IMR-90 (cell line): ENCODE results near the gene KDM8. TPM values are rescaled to one million over a fixed set of nuclear protein-coding genes. Genes with fewer than 3 reads are reported as not detected.

ENCODE experiments used
- ATAC-seq: fragments of 200-7000 bp; cut with Tn5 transposase; 2 replicates; pipeline ENCODE4 v1.9.1; 2020; ENCODE audit warnings: low read depth, mild to moderate bottlenecking, moderate library complexity
- BruUV-seq: library from RNA; stranded (reverse); fragments of 400-500 nt; replicated peaks from 2 replicates; lab custom pipeline; 2021; lab: Mats Ljungman, UMichigan
- CTCF ChIA-PET: fragments of 300-600 bp; formaldehyde crosslinking; extraction: SDS; loops from one replicate; lab custom pipeline; 2021; ENCODE audit warnings: antibody characterized with exemption; lab: Yijun Ruan, JAX
- POLR2A ChIA-PET: fragments of 300-600 bp; sonication (Branson Sonifier 250); formaldehyde crosslinking; loops from one replicate; lab custom pipeline; 2022; ENCODE audit warnings: antibody characterized with exemption; ENCODE audit not compliant: unreplicated experiment; lab: Charles Lee
- DNase-seq: peaks from one replicate; pipeline ENCODE4 v3.0.0; 2013
- H2AFZ ChIP-seq: replicated peaks from 2 replicates; pipeline ENCODE3; 2013; ENCODE audit warnings: low read length, mild to moderate bottlenecking; ENCODE audit not compliant: poor library complexity
- H2AK5ac ChIP-seq: 2 replicates; pipeline ENCODE4 v1.6.1; 2013; ENCODE audit warnings: low read depth, low read length, inconsistent platforms
- H2AK9ac ChIP-seq: replicated peaks from 2 replicates; pipeline ENCODE3; 2013; ENCODE audit warnings: mild to moderate bottlenecking, low read depth, low read length, moderate library complexity; ENCODE audit not compliant: poor library complexity
- H2BK120ac ChIP-seq: 2 replicates; pipeline ENCODE4 v1.6.1; 2013; ENCODE audit warnings: low read depth, low read length, inconsistent platforms
- H2BK15ac ChIP-seq: 3 replicates; pipeline ENCODE4 v1.6.1; 2013; ENCODE audit warnings: low read depth, low read length, inconsistent platforms
- H2BK20ac ChIP-seq: 2 replicates; pipeline ENCODE4 v1.6.1; 2013; ENCODE audit warnings: low read depth, mild to moderate bottlenecking, inconsistent platforms, low read length, moderate library complexity
- H2BK5ac ChIP-seq: 2 replicates; pipeline ENCODE4 v1.6.1; 2013; ENCODE audit warnings: mild to moderate bottlenecking, low read depth, low read length, inconsistent platforms; ENCODE audit not compliant: poor library complexity, severe bottlenecking
- H3K14ac ChIP-seq: replicated peaks from 2 replicates; pipeline ENCODE4 v1.6.1; 2013; ENCODE audit warnings: low read depth, low read length, inconsistent platforms
- H3K18ac ChIP-seq: 2 replicates; pipeline ENCODE4 v1.6.1; 2013; ENCODE audit warnings: low read depth, low read length, control low read depth
- H3K23ac ChIP-seq: 2 replicates; pipeline ENCODE4 v1.6.1; 2013; ENCODE audit warnings: low read depth, low read length, inconsistent platforms
- H3K27ac ChIP-seq: 2 replicates; pipeline ENCODE4 v1.5.1; 2013; ENCODE audit warnings: mild to moderate bottlenecking, control low read depth, low read length; ENCODE audit not compliant: insufficient read depth
- H3K27me3 ChIP-seq: 2 replicates; pipeline ENCODE4 v1.6.1; 2013; ENCODE audit warnings: low read length; ENCODE audit not compliant: control insufficient read depth, insufficient read depth
- H3K36me3 ChIP-seq: 2 replicates; pipeline ENCODE4 v1.6.1; 2013; ENCODE audit warnings: low read length, mixed read lengths; ENCODE audit not compliant: control insufficient read depth, insufficient read depth
- H3K4ac ChIP-seq: 2 replicates; pipeline ENCODE4 v1.6.1; 2013; ENCODE audit warnings: low read depth, low read length, inconsistent platforms
- H3K4me1 ChIP-seq: 2 replicates; pipeline ENCODE4 v1.6.1; 2013; ENCODE audit warnings: low read length, mixed read lengths; ENCODE audit not compliant: control insufficient read depth, insufficient read depth
- H3K4me2 ChIP-seq: 2 replicates; pipeline ENCODE4 v1.6.1; 2013; ENCODE audit warnings: low read depth, mild to moderate bottlenecking, control low read depth, low read length, moderate library complexity
- H3K4me3 ChIP-seq: 2 replicates; pipeline ENCODE4 v1.5.1; 2013; ENCODE audit warnings: low read depth, mild to moderate bottlenecking, control low read depth, low read length, moderate library complexity; ENCODE audit not compliant: insufficient read depth
- H3K56ac ChIP-seq: 2 replicates; pipeline ENCODE4 v1.6.1; 2013; ENCODE audit warnings: low read length, inconsistent platforms; ENCODE audit not compliant: insufficient read depth; ENCODE audit errors: extremely low read depth
- H3K79me1 ChIP-seq, 2 experiments: 2 replicates each; pipeline ENCODE4 v1.6.1; 2013; ENCODE audit warnings: low read length in 2 of 2, inconsistent platforms in 1 of 2, low read depth in 1 of 2
- H3K9ac ChIP-seq: 2 replicates; pipeline ENCODE4 v1.6.1; 2013; ENCODE audit warnings: low read depth, low read length, control low read depth
- H3K9me1 ChIP-seq: 2 replicates; pipeline ENCODE4 v1.6.1; 2013; ENCODE audit warnings: low read length, inconsistent platforms; ENCODE audit not compliant: insufficient read depth
- H3K9me3 ChIP-seq: 2 replicates; pipeline ENCODE4 v1.6.1; 2013; ENCODE audit warnings: low read length; ENCODE audit not compliant: control insufficient read depth, insufficient read depth
- H4K20me1 ChIP-seq: 2 replicates; pipeline ENCODE4 v1.6.1; 2013; ENCODE audit warnings: low read length, inconsistent platforms; ENCODE audit not compliant: insufficient read depth
- H4K5ac ChIP-seq: 2 replicates; pipeline ENCODE4 v1.6.1; 2013; ENCODE audit warnings: mild to moderate bottlenecking, low read depth, low read length, control low read depth
- H4K8ac ChIP-seq, 2 experiments: 2 replicates each; pipeline ENCODE4 v1.6.1; 2013; ENCODE audit warnings: low read depth in 2 of 2, low read length in 2 of 2, control low read depth in 1 of 2, inconsistent platforms in 1 of 2
- H4K91ac ChIP-seq: 2 replicates; pipeline ENCODE4 v1.6.1; 2013; ENCODE audit warnings: low read depth, low read length, inconsistent platforms; ENCODE audit not compliant: insufficient read depth
- BHLHE40 ChIP-seq: fragments of 150-350 bp; IDR thresholded peaks from 2 replicates; pipeline ENCODE4 v1.6.1; 2016; ENCODE audit warnings: mild to moderate bottlenecking, low read depth, low read length
- CTCF ChIP-seq: conservative IDR thresholded peaks from 2 replicates; pipeline ENCODE4 v1.5.1; 2012; ENCODE audit warnings: mild to moderate bottlenecking, low read depth, low read length, improper control_type of control experiment
- MAZ ChIP-seq: IDR thresholded peaks from 2 replicates; pipeline ENCODE4 v1.6.1; 2012; ENCODE audit warnings: low read depth, mild to moderate bottlenecking, low read length, improper control_type of control experiment, moderate library complexity, borderline replicate concordance
- MXI1 ChIP-seq: IDR thresholded peaks from 2 replicates; pipeline ENCODE4 v1.6.1; 2012; ENCODE audit warnings: low read depth, mild to moderate bottlenecking, low read length, moderate library complexity, borderline replicate concordance
- RAD21 ChIP-seq: IDR thresholded peaks from 2 replicates; pipeline ENCODE4 v1.6.1; 2012; ENCODE audit warnings: low read length, improper control_type of control experiment
- SMC3 ChIP-seq: fragments of 150-350 bp; IDR thresholded peaks from 2 replicates; pipeline ENCODE4 v1.6.1; 2016; ENCODE audit warnings: low read depth, mild to moderate bottlenecking, antibody characterized with exemption, low read length, moderate library complexity
- WGBS, 2 experiments: methylation state at CpG; one replicate each; pipeline versions ENCODE4 v1.1.5 to v1.1.7; 2013; ENCODE audit warnings: missing lambda C conversion rate in 2 of 2; ENCODE audit not compliant: insufficient read length in 1 of 2; ENCODE audit errors: extremely low coverage in 2 of 2; 5-methylcytosine and 5-hydroxymethylcytosine counted together
- dilution Hi-C: fragments of 300-500 bp; cut with HindIII; formaldehyde crosslinking; loops from one replicate; pipeline ENCODE4 v1.14.3; 2018; ENCODE audit warnings: low sequenced_read_pairs; ENCODE audit not compliant: unreplicated experiment
- in situ Hi-C: fragments of 300-500 bp; cut with MboI; formaldehyde crosslinking; loops from 3 replicates; pipeline ENCODE4 v1.14.3; 2019; ENCODE audit warnings: low sequenced_read_pairs, inconsistent platforms, mixed read lengths
- intact Hi-C: fragments of 100-400 bp; cut with micrococcal nuclease; formaldehyde crosslinking; loops from 2 replicates; pipeline ENCODE4 v1.10.0; 2022
- polyA plus RNA-seq, 3 experiments: library from polyadenylated mRNA; depleted of rRNA; stranded (reverse); fragments of >200 nt; gene quantifications; 2 replicates each; pipeline ENCODE4 v1.2.3, GENCODE V29; 2012; ENCODE audit warnings: low replicate concordance in 1 of 3
- total RNA-seq: library from RNA; depleted of rRNA; stranded (reverse); fragments of >200 nt; gene quantifications from 2 replicates; pipeline ENCODE4 v1.2.3, GENCODE V29; 2012

Gene KDM8
- total and polyA plus RNA-seq, 2 of the 4 experiments (the other 2 are of a cell fraction), result 3.2 to 3.8 TPM

GRCh38 chr16:27154705-27155521 is 48.4 kb upstream of the KDM8 start:
- 0 out of 2 replicates have a peak overlapping the region, but pooled peaks have one; percentile 18 for H2BK20ac ChIP-seq
- H3K4me1 ChIP-seq, result 0 out of 2 replicates have a peak, but pooled peaks cover 1% of the 10 kb centered on the region
- BruUV-seq, result no TSS peak
- H3K27ac ChIP-seq, result no peak overlapping the region
- H3K9me3 ChIP-seq, result no peaks in the 10 kb centered on the region
- ChIA-PET POLR2A (no interaction called here), CTCF (interaction anchor here (0.7 to 1.3 kb wide), 3 partner anchors 8 to 183 kb away, joined by 3 to 5 read pairs (median 5); no protein-coding TSS in a partner anchor)
- H3K18ac ChIP-seq, result no peak overlapping the region
- no peak overlapping the region for H3K9ac ChIP-seq
- H4K20me1 ChIP-seq, result no peaks in the 10 kb centered on the region
- no peak overlapping the region for H4K8ac ChIP-seq
- peak overlapping the region; percentile 67; the same call in 1 of the 2 replicates for H3K4me2 ChIP-seq
- no peak overlapping the region for H4K91ac ChIP-seq
- H3K56ac ChIP-seq, result no peak overlapping the region
- H2AFZ ChIP-seq, result peak overlapping the region; percentile 86
- H2AK5ac ChIP-seq, result no peak overlapping the region; the same call in 1 of the 2 replicates
- ATAC-seq (peak; percentile 94), DNase-seq (peak; percentile 21)
- peak overlapping the region; percentile 67 for H2AK9ac ChIP-seq
- H3K27me3 ChIP-seq, result no peaks in the 10 kb centered on the region
- WGBS, 2 experiments, result 29% methylated on average over 8 of the region's 24 CpGs; no CpG with 5 or more reads in 1 of the 2 experiments
- TF ChIP-seq RAD21, result peak; percentile 77
- TF ChIP-seq CTCF, result peak; percentile 88
- peak; percentile 48; the same call in 1 of the 2 replicates for TF ChIP-seq MAZ
- TF ChIP-seq BHLHE40, result no peak
- TF ChIP-seq SMC3, result peak; percentile 89
- no peak for TF ChIP-seq MXI1
- H2BK120ac ChIP-seq, result peak overlapping the region; percentile 55; the same call in 1 of the 2 replicates
- H3K9me1 ChIP-seq, result no peaks in the 10 kb centered on the region
- no peak overlapping the region for H3K14ac ChIP-seq
- H4K5ac ChIP-seq, result no peak overlapping the region
- dilution Hi-C loops, result no loop called here
- intact Hi-C loops, result loop anchor here (1.0 kb wide), 2 partner anchors 213 to 302 kb away; no protein-coding TSS in a partner anchor
- no peaks in the 10 kb centered on the region for H3K36me3 ChIP-seq
- no peaks in the 10 kb centered on the region for H3K79me1 ChIP-seq
- peak overlapping the region; percentile 68; the same call in 1 of the 2 replicates for H3K4ac ChIP-seq
- no peak overlapping the region for H3K23ac ChIP-seq
- no peak overlapping the region for H3K4me3 ChIP-seq
- no peak overlapping the region for H2BK5ac ChIP-seq
- peak overlapping the region; percentile 64; the same call in 1 of the 3 replicates for H2BK15ac ChIP-seq
- in situ Hi-C loops, result loop anchor here (10.0 kb wide), 1 partner anchor 300 kb away; no protein-coding TSS in a partner anchor
